ENCODE measurements around the gene CACNB2.
"Not testable (repeated sequence)": the region's sequence is repeated elsewhere in the genome, so short reads cannot be mapped to it uniquely, and the experiment has no call there.

CACNB2 gene

DNA sequence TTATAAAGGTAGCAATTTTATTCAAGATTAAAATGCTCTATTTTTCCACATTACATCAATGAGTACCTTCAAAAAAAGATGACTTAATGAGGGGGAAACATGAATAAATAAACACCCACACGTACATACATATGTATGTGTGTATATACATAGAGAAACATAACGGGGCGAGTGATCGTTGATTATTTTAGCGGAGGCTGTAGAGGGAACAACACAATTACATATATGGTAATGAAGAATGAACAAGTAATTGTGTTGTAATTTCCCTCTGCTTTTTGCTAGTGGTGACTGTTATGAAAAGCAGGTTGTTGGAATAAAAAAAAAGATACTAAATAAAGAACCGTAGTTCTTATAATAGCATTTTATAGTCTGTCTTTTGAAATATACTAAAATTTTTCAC lies 63.2 kb downstream of the CACNB2 start:
- no peak for DNase-seq

DNA sequence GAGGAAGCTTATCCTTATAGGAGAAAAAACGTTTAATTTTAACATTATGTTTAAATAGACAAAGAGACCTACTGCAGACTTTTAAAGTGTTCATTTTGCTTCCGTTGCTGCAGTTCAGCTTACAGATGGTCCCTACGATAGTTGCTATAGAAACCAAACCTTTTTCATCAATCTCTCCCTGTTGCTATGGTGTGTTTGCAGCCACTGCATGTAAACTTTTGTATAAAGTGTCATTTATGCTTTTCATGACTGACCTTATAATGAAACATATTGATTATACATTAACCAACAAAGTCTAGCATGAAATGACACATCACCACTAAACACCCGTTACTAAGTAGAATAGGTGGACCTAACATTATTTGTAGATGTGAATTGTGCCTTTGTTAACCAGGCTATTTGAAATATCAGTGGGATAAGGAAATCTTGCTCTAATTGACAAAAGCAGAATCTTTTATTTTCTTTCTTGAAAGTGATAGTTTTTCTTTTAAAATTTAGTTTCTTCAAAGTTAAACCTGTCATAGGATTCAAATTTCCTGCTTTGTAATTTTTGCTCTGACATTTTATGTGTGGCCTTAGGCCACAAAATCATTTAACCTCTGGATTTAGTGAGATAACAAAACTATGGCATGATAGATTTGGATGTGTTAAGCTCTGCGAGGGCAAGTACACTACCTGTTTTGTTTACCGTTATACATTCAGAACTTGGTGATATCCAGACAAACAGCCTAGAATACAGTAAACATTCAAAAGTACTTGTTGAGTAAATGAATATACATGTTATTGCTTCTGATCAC lies 64.0 kb downstream of the CACNB2 start:
- no peak for DNase-seq

- DNase-seq = no peak
Observed at GRCh38 chr10:18205098-18205834, 65.0 kb downstream of the CACNB2 start.

- DNase-seq = not testable (repeated sequence)
Observed at GRCh38 chr10:18208186-18208585, 68.0 kb downstream of the CACNB2 start.

GRCh38 chr10:18209241-18209640 lies 69.0 kb downstream of the CACNB2 start:
- no peak for DNase-seq

GRCh38 chr10:18210711-18211110 lies 70.5 kb downstream of the CACNB2 start:
- DNase-seq = no peak

DNA sequence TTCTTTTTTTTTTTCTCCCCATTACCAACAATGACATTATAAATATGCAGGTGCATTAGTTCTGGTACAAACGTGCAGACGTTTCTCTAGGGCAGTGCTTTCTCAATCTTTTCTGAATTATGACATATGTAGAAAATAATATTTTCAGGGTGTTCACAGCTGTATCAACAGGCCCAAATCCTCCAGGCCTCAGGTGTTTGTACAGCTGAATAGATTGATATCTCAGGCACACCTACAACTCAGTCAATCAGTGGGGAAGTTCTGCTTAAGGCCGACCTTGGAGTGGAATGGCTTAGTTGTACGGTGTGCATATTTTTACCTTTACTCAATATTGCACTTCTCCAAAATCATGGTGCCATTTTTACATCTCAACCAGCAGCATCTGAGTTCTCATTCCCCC lies 71.6 kb downstream of the CACNB2 start:
- DNase-seq = no peak

- DNase-seq = no peak
Observed at GRCh38 chr10:18213271-18213670, 73.0 kb downstream of the CACNB2 start.

GRCh38 chr10:18214691-18215563 lies 74.7 kb downstream of the CACNB2 start:
- no peak for DNase-seq

- DNase-seq = no peak
Observed at GRCh38 chr10:18216482-18216881, 76.3 kb downstream of the CACNB2 start.

DNA sequence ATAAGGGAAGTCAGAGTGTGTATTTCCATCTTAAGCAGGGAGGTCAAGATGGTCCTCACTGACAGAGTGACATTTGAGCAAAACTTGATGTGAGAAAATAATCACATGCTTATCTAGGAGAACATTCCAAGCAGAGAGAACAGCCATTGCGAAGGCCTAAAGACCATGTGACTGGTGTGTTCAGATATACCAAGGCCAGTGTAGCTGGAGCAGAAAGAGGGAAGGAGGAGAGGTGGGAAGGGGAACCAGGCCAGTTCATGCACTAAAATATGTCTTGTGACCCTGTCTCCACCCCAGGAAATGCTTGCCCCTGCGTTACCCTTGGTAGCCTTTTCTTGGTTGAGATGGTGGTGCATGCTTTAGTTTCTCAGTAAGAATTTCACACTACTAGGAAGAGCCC lies 77.4 kb downstream of the CACNB2 start:
- DNase-seq = no peak

DNA sequence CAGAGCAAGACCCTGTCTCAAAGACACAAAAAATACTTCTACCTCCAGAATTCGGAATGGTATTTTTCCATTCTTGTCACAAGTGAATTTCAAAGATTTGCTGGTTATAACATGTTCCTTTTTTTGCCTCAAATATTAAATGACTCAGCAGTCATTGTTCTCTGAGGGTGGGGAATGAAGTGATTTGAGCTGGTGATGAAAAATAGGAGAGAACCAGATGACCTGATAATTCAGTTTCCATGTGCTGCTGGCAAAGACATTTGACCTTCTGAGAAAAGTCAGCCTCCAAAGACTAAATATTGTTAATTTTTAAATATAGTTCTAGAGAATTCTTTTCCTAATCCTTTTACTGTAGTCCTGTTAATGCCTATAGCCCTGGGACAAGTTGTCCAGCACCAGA lies 78.9 kb downstream of the CACNB2 start:
- DNase-seq = no peak

GRCh38 chr10:18221123-18221522 lies 80.9 kb downstream of the CACNB2 start:
- no peak for DNase-seq

DNA sequence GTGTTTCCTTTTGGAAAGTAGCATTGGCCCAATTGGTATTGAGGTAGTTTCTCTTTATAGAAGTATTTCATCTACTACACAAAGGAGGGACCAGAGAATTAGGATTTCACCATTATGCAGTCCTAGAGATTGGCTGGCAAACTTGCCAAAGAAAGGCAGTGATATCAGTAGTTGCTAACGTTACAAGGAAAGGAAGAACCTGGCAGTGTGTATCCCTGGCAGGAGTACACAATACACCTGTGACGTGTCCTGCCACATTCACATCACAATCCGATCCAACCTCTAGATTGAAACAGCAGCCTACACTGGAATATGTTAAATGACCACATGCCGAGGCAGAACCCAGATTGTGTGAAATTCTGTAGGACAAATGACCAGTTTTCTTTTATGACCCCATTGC lies 81.7 kb downstream of the CACNB2 start:
- no peak for DNase-seq

DNA sequence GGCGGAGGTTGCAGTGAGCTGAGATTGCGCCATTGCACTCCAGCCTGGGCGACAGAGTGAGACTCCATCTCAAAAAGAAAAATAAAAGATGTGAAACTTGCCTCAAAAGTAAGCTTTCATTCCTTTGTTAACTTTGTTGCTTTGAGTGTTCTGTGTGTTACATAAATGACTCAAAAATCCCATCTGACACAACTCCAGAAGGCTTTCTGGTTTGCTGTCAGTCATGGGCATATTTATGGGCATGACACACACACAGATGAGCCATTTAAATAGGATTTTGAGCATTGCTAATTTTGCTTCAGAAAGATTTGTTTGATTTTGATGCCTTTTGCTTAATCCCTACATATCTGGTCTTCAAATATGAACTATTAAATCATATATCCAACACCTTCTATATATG lies 82.6 kb downstream of the CACNB2 start:
- no peak for DNase-seq

DNA sequence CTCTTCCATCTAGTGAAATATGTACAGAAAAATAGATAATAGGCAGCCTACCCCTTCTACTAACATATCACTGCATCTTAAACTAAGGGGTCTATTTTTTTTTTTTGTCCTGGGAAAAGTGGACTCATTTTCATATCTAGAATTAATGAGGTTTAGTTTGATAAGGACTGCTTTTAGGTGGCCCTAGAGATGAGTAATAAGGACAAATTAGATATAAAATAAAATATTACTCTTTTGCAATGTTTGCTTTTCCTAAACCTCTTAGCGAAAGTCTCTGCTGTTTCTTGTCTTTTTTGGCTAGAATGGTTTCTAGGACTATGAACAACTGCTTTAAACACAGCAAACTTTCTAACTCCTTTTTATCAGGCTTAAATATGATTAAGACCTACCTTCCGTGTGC lies 83.7 kb downstream of the CACNB2 start:
- no peak for DNase-seq

- DNase-seq = no peak
Observed at GRCh38 chr10:18224626-18225445, 84.6 kb downstream of the CACNB2 start.

GRCh38 chr10:18226336-18226735 lies 86.1 kb downstream of the CACNB2 start:
- DNase-seq = no peak

GRCh38 chr10:18229826-18230225 lies 89.6 kb downstream of the CACNB2 start:
- DNase-seq = no peak

DNA sequence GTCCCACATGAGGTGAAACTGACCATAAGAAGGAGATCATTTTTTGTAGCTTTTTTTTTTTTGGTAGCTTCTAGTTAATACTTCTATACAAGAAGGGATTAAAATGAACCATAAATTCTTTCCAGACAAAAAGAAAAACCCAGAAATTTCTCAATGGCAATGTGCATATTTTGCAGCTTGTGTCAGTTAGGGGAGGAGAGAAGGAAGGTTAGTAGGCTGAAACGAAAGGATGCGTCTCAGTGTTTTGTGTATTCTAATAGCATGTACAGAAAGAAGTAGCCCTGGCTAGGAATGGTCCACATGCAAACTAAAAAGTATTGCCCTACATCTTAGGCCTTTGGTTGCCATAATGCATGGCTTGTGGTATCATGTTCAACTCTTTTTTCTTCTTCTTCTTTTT lies 90.6 kb downstream of the CACNB2 start:
- DNase-seq = no peak

GRCh38 chr10:18231480-18231879 lies 91.3 kb downstream of the CACNB2 start:
- DNase-seq = no peak

DNA sequence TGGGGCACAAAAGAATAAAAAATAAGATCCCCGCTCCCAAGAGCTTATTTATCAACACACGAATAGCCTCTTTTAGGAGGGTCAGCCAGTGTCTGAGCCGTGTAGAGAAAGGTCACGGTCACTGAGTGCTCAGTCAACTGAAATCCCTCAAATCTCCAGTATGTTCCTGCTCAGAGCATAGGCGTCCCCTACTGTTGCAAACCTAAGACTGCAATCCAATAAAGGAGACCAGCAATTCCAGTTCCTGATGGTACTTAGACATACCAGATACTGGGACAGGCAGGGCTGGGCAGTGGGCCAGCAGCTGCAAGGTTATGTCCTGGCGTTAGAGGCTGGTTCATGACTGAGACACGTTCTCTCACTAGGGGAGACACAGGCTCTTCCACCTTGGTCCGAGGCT lies 93.6 kb downstream of the CACNB2 start:
- no peak for DNase-seq

DNA sequence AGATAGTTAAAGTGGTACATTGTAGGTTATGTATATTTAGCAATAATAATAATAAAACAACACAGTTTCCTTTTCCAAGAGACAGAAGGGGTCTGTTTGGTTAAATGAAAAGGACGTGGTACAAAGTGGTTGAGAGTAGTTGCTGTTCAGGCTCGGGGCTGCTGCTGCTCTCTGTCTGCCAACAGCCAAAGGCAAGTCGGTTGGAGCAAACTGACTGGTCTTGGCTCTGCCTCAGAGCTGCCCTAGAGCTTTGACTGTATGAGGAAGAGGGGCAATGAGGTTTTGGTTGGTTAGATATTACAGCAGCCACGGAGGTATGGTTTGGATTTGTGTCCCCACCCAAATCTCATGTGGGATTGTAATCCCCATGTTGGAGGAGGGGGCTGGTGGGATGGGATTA lies 95.3 kb downstream of the CACNB2 start:
- DNase-seq = no peak

All from COR-L47 (cell line).